ENCODE data around the gene ZNF141.
"Not testable (repeated sequence)": the region's sequence is repeated elsewhere in the genome, so short reads cannot be mapped to it uniquely, and the experiment has no call there.

Gene ZNF141

GRCh38 chr4:384311-385010 is 46.8 kb downstream of the ZNF141 start:
- TF ChIP-seq ZNF8 (CRISPR knock-in tag; IDR thresholded peaks at IDR 0.05): no peak
- TF ChIP-seq CSDC2 (CRISPR knock-in tag; IDR thresholded peaks at IDR 0.05): no peak
- TF ChIP-seq ZNF70 (CRISPR knock-in tag; IDR thresholded peaks at IDR 0.05): no peak
- TF ChIP-seq, protein P1, sequence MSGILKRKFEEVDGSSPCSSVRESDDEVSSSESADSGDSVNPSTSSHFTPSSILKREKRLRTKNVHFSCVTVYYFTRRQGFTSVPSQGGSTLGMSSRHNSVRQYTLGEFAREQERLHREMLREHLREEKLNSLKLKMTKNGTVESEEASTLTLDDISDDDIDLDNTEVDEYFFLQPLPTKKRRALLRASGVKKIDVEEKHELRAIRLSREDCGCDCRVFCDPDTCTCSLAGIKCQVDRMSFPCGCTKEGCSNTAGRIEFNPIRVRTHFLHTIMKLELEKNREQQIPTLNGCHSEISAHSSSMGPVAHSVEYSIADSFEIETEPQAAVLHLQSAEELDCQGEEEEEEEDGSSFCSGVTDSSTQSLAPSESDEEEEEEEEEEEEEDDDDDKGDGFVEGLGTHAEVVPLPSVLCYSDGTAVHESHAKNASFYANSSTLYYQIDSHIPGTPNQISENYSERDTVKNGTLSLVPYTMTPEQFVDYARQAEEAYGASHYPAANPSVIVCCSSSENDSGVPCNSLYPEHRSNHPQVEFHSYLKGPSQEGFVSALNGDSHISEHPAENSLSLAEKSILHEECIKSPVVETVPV (CRISPR knock-in tag; IDR thresholded peaks at IDR 0.05): no peak
- no peak for TF ChIP-seq GLIS3 (CRISPR knock-in tag; IDR thresholded peaks at IDR 0.05)
- TF ChIP-seq, protein P2, sequence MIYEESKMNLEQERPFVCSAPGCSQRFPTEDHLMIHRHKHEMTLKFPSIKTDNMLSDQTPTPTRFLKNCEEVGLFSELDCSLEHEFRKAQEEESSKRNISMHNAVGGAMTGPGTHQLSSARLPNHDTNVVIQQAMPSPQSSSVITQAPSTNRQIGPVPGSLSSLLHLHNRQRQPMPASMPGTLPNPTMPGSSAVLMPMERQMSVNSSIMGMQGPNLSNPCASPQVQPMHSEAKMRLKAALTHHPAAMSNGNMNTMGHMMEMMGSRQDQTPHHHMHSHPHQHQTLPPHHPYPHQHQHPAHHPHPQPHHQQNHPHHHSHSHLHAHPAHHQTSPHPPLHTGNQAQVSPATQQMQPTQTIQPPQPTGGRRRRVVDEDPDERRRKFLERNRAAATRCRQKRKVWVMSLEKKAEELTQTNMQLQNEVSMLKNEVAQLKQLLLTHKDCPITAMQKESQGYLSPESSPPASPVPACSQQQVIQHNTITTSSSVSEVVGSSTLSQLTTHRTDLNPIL (CRISPR knock-in tag; IDR thresholded peaks at IDR 0.05; ENCODE audit: low read depth): no peak
- no peak for TF ChIP-seq BACH2 (CRISPR knock-in tag; IDR thresholded peaks at IDR 0.05; ENCODE audit: borderline replicate concordance)
- ATAC-seq: no peak

GRCh38 chr4:385934-386707 is 48.5 kb downstream of the ZNF141 start:
- TF ChIP-seq ZNF565 (CRISPR knock-in tag; conservative IDR thresholded peaks at IDR 0.05; ENCODE audit: low read depth): no peak
- no peak for TF ChIP-seq TCF4 (CRISPR knock-in tag; IDR thresholded peaks at IDR 0.05; ENCODE audit: borderline replicate concordance)
- ATAC-seq: no peak

GRCh38 chr4:386708-387105 is 49.1 kb downstream of the ZNF141 start:
- TF ChIP-seq, protein P2 (CRISPR knock-in tag; IDR thresholded peaks at IDR 0.05; ENCODE audit: low read depth): no peak
- no peak for TF ChIP-seq RARB (CRISPR knock-in tag; IDR thresholded peaks at IDR 0.05)
- TF ChIP-seq BACH2 (CRISPR knock-in tag; IDR thresholded peaks at IDR 0.05; ENCODE audit: borderline replicate concordance): no peak
- TF ChIP-seq ZNF565 (CRISPR knock-in tag; conservative IDR thresholded peaks at IDR 0.05; ENCODE audit: low read depth): no peak
- TF ChIP-seq ARNTL (CRISPR knock-in tag; IDR thresholded peaks at IDR 0.05; ENCODE audit: borderline replicate concordance, low read depth): no peak
- TF ChIP-seq TOX (CRISPR knock-in tag; IDR thresholded peaks at IDR 0.05; ENCODE audit: borderline replicate concordance): no peak
- no peak for TF ChIP-seq GLIS3 (CRISPR knock-in tag; IDR thresholded peaks at IDR 0.05)
- TF ChIP-seq, protein P3, sequence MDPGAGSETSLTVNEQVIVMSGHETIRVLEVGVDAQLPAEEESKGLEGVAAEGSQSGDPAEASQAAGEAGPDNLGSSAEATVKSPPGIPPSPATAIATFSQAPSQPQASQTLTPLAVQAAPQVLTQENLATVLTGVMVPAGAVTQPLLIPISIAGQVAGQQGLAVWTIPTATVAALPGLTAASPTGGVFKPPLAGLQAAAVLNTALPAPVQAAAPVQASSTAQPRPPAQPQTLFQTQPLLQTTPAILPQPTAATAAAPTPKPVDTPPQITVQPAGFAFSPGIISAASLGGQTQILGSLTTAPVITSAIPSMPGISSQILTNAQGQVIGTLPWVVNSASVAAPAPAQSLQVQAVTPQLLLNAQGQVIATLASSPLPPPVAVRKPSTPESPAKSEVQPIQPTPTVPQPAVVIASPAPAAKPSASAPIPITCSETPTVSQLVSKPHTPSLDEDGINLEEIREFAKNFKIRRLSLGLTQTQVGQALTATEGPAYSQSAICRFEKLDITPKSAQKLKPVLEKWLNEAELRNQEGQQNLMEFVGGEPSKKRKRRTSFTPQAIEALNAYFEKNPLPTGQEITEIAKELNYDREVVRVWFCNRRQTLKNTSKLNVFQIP (CRISPR knock-in tag; IDR thresholded peaks at IDR 0.05; ENCODE audit: borderline replicate concordance, low read depth): no peak

DNA sequence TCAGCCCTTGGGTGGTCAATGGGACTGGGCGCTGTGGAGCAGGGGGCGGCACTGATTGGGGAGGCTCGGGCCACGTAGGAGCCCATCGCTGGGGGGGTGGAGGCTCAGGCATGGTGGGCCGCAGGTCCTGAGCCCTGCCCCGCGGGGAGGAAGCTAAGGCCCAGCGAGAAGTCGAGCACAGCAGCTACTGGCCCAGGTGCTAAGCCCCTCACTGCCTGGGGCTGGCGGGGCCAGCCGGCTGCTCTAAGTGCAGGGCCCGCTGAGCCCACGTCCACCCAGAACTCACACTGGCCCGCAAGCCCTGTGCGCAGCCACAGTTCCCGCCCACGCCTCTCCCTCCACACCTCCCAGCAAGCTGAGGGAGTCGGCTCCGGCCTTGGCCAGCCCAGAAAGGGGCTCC is 66.4 kb downstream of the ZNF141 start:
- ATAC-seq: no peak
- TF ChIP-seq RARB (CRISPR knock-in tag; IDR thresholded peaks at IDR 0.05) (no peak), OSR1 (CRISPR knock-in tag; IDR thresholded peaks at IDR 0.05) (no peak), ZNF8 (CRISPR knock-in tag; IDR thresholded peaks at IDR 0.05) (no peak), CSDC2 (CRISPR knock-in tag; IDR thresholded peaks at IDR 0.05) (no peak), PPARA (CRISPR knock-in tag; IDR thresholded peaks at IDR 0.05; ENCODE audit: borderline replicate concordance) (no peak), ESRRG (CRISPR knock-in tag; IDR thresholded peaks at IDR 0.05) (no peak), ISL1 (CRISPR knock-in tag; IDR thresholded peaks at IDR 0.05) (no peak), SNAI2 (CRISPR knock-in tag; IDR thresholded peaks at IDR 0.05) (no peak), BACH2 (CRISPR knock-in tag; IDR thresholded peaks at IDR 0.05; ENCODE audit: borderline replicate concordance) (no peak), TOX (CRISPR knock-in tag; IDR thresholded peaks at IDR 0.05; ENCODE audit: borderline replicate concordance) (no peak), TCF4 (CRISPR knock-in tag; IDR thresholded peaks at IDR 0.05; ENCODE audit: borderline replicate concordance) (no peak), ZNF565 (CRISPR knock-in tag; conservative IDR thresholded peaks at IDR 0.05; ENCODE audit: low read depth) (no peak), ZC3H10 (CRISPR knock-in tag; IDR thresholded peaks at IDR 0.05) (no peak), ZFP3 (CRISPR knock-in tag; IDR thresholded peaks at IDR 0.05) (no peak), ARNTL (CRISPR knock-in tag; IDR thresholded peaks at IDR 0.05; ENCODE audit: borderline replicate concordance, low read depth) (no peak), GLIS3 (CRISPR knock-in tag; IDR thresholded peaks at IDR 0.05) (no peak), ZFP30 (CRISPR knock-in tag; IDR thresholded peaks at IDR 0.05) (no peak)
- TF ChIP-seq, protein P3 (CRISPR knock-in tag; IDR thresholded peaks at IDR 0.05; ENCODE audit: borderline replicate concordance, low read depth): no peak
- TF ChIP-seq, protein P2 (CRISPR knock-in tag; IDR thresholded peaks at IDR 0.05; ENCODE audit: low read depth): no peak
- TF ChIP-seq, protein P1 (CRISPR knock-in tag; IDR thresholded peaks at IDR 0.05): no peak

More at GRCh38 chr4:386708-387105, 49.1 kb downstream of the ZNF141 start:
- ATAC-seq: no peak

DNA sequence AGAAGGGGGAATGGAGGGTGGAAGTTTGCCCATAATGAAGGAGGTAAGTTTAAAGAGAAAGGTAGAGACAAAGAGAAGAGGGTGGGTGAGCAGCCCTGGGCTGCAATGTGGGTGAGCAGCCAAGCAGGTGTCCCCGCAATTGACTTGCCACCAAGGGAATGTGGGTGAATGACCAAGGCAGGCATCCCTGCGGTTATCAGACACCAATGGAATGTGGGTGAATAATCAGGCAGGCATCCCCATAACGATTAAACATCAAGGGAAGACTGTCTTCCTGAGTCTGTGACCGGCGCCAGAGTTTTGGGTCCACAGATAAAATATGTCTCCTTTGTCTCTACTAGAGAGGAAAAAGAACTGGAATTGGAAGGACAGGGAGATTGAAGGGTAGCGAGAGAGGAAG is 70.7 kb downstream of the ZNF141 start:
- not testable (repeated sequence) for ATAC-seq

All from SK-N-SH treated with all-trans-retinoic acid at 6 μM for 48 hours (cell line).